GM21360 (cell line): ENCODE results near the gene CRYBG1.
"Not testable (repeated sequence)": the region's sequence is repeated elsewhere in the genome, so short reads cannot be mapped to it uniquely, and the experiment has no call there.

Experiments used
- ATAC-seq: cut with Tn5 transposase; IDR thresholded peaks from one replicate; pipeline ENCODE4 v1.9.1; 2021; ENCODE audit warnings: mild to moderate bottlenecking, moderate library complexity; ENCODE audit not compliant: unreplicated experiment

CRYBG1 gene

GRCh38 chr6:106496823-106497222 is 136.3 kb downstream of the CRYBG1 start:
- no peak for ATAC-seq

DNA sequence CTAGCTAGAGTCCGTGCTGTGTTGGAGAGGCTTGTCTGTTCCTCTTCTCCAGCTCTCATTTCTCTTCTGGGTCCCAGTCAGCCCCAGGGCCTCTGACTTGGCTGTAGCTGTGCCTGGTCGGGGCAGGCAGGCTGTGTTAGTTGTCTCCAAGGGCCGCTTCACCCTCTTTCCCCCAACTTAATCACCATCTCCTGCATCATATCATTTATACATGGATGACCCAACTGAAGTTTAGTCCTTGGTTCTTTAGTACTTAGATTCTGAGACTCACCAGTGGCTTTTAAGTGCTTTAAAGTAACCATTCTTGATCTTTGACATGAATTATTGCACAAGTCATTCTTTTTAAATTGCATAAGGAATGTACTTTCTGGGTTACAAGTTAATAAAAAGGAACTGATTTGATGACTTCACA is 141.4 kb downstream of the CRYBG1 start:
- ATAC-seq = no peak

DNA sequence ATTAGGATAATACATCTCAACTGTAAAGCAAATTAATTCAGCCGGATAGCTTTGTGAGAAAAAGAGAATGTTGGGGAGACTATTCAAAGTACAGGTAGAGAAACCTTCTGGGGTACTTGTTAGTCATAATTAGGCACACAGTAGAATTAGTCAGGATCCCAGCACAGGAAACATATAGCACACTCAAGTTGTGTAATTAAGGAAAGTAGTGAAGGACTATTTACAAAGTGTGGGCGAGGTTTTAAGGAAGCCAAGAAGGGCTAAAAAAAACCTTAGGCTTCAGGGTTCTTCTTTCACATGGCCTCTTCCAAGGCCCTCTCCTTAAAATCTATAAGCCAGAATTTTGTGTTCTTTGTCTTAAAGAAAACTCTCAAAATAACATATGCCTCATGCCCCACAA is 142.0 kb downstream of the CRYBG1 start:
- ATAC-seq = no peak

- ATAC-seq = no peak
These were observed 147.8 kb downstream of the CRYBG1 start for GRCh38 chr6:106508277-106508676.

DNA sequence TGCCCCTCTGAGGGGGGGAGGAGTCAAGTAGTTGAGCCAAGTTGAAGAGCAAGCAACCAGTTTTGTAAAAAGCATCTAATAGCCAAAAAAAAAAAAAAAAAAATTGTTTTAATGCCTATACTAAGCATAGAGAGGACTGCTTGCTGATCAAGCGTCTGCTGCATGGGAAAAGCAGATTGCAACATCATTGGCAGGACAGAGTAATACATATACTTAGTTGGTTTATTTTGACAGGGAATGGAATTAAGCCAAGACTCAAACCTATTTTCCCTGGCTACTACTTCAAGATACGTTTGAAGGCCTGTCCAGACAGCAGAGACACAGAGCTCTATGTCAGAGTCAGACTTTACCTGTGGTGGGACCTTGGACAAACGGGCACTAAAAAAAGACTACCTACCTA is 148.3 kb downstream of the CRYBG1 start:
- ATAC-seq = no peak

DNA sequence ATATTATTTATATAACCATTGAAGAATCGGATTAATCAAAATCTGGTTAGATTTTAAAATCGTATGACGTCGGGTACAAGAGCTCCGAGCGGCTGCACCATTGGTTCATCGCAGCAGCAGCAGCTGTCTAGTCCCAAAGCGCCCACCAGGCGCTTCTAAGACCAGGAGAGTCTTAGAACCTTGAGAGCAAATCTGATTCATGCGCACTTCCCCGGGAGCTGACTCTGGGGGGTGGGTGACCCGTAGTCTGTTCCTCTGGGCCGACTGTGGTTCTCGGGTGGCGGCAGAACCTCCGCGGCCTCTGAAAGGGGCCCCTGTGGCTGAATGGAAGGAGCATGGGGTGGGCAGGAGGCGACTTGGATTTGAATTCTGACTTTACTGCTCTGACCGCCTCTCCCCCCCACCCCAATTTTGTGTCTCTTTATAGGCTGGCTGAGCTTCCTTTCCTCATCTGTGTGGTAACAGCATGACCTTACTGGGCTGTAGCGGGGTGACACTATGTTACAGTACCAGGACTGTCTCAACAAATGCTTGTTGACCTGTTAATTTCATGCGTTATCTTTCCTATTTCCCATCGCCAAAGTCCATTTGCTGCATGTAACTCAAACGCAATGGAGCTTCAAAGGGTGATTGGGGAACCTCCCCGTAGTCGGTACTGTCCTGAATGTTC is 149.0 kb downstream of the CRYBG1 start:
- ATAC-seq = no peak

GRCh38 chr6:106510090-106510970 is 149.8 kb downstream of the CRYBG1 start:
- ATAC-seq = peak; percentile 35

DNA sequence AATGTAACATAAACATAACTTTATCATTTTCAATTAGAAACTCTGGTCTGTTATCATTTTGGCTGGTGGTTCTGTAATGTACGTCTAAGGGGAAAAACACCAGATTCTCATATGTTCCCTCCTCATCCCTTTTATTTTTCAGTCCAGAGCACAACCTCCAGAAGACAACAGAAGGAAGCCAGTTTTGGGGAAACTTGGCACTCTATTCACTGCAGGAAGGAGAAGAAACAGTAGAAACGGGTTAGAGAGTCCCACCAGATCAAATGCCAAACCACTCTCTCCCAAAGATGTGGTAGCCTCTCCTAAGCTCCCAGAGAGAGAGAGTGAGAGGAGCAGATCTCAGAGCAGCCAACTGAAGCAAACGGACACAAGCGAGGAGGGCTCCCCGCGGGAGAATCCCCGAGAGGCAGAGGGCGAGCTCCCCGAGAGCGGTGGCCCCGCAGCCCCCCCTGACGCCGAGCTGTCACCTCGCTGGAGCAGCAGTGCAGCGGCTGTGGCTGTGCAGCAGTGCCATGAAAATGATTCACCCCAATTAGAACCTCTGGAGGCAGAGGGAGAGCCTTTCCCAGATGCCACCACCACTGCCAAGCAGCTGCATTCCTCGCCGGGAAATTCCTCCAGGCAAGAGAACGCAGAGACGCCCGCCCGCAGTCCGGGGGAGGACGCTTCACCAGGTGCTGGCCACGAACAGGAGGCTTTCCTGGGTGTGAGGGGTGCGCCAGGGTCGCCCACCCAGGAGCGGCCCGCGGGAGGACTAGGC is 151.0 kb downstream of the CRYBG1 start:
- ATAC-seq = peak; percentile 10

DNA sequence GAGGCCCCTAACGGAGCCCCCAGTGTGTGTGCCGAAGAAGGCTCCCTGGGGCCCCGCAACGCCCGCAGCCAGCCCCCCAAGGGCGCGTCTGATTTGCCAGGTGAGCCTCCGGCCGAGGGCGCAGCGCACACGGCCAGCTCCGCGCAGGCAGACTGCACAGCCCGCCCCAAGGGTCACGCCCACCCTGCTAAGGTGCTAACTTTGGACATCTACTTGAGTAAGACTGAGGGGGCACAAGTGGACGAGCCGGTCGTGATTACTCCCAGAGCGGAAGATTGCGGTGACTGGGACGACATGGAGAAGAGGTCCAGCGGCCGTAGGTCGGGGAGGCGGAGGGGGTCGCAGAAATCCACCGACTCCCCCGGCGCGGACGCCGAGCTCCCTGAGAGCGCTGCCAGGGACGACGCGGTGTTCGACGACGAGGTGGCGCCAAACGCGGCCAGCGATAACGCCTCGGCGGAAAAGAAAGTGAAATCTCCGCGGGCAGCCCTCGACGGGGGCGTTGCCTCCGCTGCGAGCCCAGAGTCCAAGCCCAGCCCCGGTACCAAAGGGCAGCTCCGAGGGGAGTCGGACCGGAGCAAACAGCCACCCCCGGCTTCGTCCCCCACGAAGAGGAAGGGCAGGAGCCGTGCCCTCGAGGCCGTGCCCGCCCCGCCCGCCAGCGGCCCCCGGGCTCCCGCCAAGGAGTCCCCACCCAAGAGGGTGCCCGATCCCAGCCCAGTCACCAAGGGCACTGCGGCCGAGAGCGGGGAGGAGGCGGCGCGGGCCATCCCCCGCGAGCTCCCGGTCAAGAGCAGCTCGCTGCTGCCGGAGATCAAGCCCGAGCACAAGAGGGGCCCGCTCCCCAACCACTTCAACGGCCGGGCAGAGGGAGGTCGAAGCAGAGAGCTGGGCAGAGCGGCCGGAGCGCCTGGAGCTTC is 151.8 kb downstream of the CRYBG1 start:
- peak; percentile 46 for ATAC-seq

- no peak for ATAC-seq
These were observed 152.6 kb downstream of the CRYBG1 start for GRCh38 chr6:106512968-106513574.

GRCh38 chr6:106513808-106514582 is 153.5 kb downstream of the CRYBG1 start:
- no peak for ATAC-seq

DNA sequence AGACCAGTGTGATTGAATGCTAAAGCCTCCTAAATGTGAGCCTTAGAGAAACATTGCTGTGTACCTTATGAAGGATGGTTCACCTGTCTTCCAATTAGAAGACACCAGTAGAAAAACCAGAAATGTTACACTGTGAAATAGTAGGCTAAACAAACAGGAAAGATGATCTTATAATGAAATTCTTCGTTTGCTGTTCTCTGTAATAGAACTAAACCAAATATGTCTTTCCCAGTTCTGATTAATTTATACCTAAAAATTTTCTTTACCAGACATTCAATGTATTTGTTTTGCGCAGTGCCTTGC is 154.0 kb downstream of the CRYBG1 start:
- no peak for ATAC-seq

- ATAC-seq = not testable (repeated sequence)
These were observed 155.1 kb downstream of the CRYBG1 start for GRCh38 chr6:106515582-106515981.

GRCh38 chr6:106516616-106517015 is 156.1 kb downstream of the CRYBG1 start:
- ATAC-seq = no peak

- no peak for ATAC-seq
These were observed 157.2 kb downstream of the CRYBG1 start for GRCh38 chr6:106517706-106518105.

DNA sequence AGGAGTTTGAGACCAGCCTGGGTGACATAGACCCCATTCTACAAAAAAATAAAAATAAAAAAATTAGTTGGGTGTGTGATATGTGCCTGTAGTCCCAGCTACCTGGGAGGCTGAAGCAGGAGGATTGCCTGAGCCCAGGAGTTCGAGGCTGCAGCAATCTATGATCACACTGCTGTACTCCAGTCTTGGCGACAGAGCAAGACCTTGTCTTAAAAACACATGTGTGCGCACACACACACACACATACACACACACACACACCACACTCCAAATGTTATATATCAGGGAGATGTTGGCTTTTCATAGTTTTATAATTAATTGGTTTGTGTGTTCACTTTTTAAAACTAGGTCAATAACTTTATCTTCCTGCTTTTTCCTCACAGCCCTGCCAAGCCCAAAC is 158.2 kb downstream of the CRYBG1 start:
- ATAC-seq = no peak

DNA sequence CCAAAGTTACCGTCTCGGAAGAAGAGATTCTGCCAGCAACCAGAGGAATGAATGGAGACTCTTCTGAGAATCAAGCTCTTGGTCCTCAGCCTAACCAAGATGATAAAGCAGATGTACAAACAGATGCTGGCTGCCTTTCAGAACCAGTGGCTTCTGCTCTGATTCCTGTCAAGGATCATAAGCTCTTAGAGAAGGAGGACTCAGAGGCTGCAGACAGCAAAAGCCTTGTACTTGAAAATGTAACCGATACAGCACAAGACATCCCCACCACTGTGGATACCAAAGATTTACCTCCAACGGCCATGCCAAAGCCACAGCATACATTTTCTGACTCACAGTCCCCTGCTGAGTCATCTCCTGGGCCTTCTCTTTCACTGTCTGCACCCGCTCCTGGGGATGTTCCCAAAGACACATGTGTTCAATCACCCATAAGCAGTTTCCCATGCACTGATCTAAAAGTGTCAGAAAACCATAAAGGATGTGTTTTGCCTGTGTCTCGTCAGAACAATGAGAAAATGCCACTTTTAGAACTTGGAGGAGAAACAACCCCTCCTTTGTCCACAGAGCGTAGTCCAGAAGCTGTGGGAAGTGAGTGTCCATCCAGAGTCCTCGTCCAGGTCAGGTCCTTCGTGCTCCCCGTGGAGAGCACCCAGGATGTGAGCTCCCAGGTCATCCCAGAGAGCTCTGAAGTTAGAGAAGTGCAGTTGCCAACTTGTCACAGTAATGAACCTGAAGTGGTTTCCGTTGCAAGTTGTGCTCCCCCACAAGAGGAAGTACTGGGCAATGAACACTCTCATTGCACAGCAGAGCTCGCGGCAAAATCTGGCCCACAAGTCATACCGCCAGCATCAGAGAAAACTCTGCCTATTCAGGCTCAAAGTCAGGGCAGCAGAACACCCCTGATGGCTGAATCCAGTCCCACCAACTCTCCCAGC is 159.2 kb downstream of the CRYBG1 start:
- ATAC-seq = peak; percentile 47

- peak; percentile 58 for ATAC-seq
These were observed 160.3 kb downstream of the CRYBG1 start for GRCh38 chr6:106520711-106521401.
